NCI-H1105 treated with DMSO at 0.1 percent for 48 hours (cell line): Measurements from ENCODE around the gene CRIM1.

Source experiments
- DNase-seq: peaks from one replicate; lab custom pipeline; 2025; lab: John Stamatoyannopoulos, UW

Gene CRIM1

GRCh38 chr2:36520431-36520830 lies 164.9 kb downstream of the CRIM1 start:
- DNase-seq = no peak

GRCh38 chr2:36523153-36523552 lies 167.6 kb downstream of the CRIM1 start:
- DNase-seq = no peak

DNA sequence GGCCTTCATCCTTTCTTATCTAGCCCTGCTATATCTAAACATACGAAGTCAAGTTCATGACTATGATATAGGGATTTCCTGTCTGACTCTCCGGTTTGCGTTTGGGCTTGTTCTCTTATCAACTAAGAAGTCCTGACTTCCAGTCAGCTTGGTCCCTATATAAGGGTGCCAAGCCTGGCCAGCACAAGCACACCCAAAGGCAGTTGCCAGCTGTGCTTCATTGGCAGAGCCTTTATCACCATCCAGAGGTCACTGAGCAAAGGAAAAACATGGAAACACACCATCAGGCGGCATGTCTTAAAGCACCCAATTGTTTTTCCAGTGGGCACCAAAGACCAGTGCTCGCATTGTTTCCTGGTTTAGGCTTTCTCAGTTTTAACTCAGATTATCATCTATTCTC lies 169.7 kb downstream of the CRIM1 start:
- no peak for DNase-seq

DNA sequence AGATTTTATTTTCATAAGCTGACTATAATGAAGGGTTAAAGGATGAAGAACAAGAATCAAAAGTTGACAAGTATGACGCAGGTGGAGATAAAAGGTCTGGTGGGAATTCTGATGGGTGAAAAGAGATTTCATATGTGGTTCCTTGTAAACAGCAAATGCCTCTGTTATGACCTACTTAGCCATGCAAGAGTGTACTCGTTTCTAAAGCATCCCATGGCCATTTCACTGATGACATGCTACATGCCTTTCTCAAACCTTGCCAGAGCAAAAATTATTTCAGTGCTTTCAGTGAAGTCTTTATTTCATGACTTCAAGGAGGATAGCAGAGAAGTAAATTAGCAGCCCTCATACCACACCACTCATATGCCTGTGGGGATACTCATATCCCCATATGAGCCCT lies 170.6 kb downstream of the CRIM1 start:
- DNase-seq = no peak

DNA sequence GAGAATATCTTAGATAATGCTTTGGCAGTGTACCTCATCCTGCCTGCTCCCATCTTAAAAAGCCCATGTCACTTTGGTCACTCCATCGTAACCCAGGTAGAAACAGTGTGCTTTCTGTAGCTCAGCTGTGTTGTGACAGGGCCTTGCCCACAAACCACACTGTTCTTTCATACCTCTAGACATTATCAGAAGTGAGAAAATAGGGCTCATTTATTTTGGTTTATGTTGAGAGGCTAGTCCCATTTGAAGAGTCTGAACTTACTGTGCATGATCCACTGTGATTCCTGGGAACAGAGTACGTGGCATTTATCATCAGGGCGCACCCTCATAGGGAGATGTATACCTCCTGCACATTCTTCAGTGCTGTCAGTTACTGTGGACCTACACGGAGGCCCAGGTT lies 172.7 kb downstream of the CRIM1 start:
- DNase-seq = no peak

DNA sequence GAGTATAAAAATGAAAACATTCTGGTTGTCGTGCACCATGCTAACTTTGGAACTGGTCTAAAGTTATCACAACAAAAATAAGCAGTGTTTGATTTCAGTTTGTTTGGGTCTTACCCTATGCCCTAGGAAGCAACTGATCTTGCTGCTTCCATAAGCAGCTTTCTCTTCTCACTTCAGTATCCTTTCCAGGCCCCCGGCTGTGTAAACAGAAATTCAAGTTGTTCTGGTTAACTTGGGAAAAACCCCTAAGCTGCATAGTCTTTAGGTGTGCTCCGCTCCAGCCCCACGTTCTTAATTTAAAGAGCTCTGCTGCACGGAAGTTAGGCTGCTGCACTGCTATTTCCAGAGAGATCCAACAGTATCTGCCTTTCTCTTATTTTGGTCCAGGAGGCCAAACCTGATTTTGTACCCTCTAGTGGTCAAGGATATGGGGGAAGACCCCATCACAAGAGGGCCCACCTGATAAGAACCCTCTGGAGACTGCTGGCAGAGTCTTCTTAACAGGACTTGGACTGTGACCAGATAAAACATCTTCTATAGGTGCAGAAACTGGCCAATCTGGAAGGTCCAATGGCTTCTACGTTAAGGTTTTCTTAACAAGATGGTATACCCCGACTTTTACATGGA lies 173.3 kb downstream of the CRIM1 start:
- no peak for DNase-seq

DNA sequence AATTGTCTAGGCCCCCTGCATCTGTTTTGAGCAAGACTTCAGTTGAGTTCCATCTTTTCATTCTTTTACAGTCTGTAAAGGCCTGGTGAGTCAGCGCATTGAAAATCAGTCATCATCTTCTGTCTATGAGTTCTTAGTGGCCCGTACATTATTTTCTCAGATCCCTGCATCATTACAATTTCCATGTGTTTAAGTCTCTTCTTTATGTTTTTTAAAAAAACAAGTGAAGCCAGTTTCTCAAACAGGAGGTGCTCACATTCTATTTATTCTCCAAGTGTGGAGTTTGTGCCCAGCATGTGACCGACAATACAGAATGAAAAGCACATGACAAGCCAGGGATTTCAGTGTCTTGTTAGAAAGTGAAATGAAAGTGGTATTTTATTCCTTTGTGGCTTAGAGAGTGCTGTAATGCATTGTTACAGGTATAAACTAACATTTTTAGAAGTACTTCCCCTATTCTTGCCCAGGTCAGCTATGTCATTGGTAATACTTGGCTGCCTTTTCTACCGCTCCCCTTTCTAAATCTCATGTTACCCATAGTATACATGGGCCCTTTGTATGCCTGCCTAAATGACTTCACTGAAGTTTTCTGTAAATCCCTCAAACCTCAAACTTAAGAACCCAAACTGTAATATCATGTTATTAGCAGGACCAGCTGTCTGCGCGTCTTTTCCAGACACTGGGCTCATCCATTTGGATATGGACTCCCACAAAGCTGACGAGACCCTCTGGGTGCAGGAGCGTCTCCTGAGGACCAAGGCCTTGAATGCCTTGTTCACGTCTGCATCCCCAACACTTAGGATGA lies 174.8 kb downstream of the CRIM1 start:
- DNase-seq = no peak

DNA sequence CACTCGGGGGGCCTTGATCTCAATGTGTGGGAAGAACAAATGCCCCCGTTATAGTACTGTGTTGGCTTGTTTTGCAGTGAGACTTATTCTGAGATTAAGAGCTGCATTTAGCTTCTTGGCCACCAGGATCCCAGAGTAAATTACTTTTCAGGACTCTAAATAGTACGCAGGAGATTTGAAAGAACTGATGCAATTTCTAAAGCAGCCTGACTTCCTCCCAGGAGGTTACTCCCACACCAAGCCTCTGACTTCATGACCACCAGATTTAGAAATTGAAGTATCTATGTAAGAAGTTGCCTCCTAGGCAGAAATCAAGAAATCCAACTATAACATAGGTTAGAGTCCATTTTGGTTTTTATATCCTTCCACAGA lies 175.4 kb downstream of the CRIM1 start:
- DNase-seq = no peak

GRCh38 chr2:36534275-36534799 lies 178.8 kb downstream of the CRIM1 start:
- no peak for DNase-seq

DNA sequence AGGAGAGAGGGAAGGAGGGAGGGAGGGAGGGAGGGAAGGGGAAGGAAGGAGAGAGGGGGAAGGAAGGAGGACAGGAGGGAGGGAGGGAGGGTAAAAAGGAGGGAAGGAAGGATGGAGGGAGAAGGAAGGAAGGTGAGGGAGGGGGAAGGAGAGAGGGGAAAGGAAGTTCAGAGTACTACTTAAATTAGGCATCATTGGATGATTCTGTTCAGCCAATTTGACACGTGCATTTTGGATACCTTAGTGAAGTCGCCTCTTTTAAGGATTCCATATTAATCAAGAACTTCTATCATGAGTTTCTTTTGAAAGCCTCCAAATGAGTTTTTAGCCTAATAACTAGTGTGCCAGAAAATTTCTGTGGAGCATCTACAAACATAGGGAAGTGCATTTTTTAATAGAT lies 179.5 kb downstream of the CRIM1 start:
- DNase-seq = no peak

- DNase-seq = no peak
These were observed 181.2 kb downstream of the CRIM1 start for GRCh38 chr2:36536776-36537175.

DNA sequence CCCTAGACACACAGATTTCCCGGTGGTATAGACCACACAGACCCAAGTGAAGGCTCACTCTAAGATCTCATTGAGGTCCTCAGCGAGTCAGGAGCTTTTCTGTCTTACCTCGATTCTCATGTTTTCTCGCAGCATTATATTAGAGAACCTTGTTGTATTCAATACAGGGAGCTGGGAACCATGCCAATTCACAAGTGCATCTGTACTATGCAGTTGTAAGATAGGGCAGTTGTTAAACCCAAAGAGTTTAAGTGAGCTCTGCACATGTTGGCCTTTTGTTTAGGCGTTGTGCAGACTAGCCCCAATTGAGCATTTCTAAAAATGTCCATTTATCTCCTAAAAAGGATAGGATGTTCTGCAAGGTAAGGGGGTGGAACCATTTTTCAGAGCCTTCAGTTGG lies 182.8 kb downstream of the CRIM1 start:
- DNase-seq = peak; percentile 89

DNA sequence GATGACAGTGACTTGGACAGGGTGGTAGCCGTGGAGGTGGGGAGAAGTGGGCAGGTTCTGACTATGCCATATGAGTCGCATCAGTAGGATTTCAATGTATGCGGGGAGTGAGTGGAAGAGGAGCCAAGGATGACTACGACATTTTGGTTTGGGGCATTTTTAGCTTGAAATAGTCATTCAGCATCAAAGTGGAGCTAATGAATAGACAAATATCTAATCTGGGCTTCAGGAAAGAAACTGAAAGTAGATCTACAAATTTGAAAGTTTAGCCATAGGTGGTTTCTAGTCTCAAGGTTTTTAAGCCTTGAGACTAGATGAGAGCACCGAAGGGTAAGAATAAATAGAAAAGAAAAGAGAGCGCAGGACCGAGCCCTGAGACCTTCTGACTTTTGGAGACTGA lies 184.1 kb downstream of the CRIM1 start:
- DNase-seq = no peak

DNA sequence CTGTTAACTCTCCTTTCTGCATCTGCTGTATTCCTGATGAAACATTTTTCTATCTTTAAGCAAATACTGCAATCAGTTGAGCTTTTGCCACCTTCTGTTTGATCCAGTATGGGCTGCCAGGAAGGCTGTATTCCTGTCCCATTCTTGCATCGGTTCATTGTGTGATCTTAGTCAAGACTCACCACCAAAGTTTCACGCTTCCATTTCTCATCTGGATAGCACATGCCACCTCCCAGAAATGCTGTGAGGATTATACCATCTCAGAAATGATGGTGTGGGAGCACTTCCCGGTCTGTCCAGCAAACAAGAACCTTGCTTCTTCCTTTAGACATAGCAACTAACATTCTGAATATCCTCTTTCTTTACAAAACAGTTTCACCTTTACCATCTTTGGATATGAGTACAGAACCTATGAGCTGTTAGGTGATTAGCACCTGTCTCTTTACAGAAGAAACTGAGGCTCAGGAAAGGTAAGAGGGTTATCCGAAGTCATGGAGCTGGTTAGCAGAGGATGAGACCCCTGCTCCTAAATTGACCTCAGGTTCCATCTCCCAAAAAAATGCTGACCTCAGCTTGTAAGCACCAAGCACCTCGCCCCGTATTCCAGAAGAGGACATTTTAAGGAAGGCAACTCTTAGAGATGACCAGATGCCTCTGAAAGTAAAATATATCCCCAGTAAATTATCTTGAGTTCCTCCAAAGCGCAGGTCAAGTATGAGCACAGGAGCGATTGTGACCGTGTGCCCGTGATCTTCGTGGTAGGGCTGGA lies 185.6 kb downstream of the CRIM1 start:
- DNase-seq = no peak

DNA sequence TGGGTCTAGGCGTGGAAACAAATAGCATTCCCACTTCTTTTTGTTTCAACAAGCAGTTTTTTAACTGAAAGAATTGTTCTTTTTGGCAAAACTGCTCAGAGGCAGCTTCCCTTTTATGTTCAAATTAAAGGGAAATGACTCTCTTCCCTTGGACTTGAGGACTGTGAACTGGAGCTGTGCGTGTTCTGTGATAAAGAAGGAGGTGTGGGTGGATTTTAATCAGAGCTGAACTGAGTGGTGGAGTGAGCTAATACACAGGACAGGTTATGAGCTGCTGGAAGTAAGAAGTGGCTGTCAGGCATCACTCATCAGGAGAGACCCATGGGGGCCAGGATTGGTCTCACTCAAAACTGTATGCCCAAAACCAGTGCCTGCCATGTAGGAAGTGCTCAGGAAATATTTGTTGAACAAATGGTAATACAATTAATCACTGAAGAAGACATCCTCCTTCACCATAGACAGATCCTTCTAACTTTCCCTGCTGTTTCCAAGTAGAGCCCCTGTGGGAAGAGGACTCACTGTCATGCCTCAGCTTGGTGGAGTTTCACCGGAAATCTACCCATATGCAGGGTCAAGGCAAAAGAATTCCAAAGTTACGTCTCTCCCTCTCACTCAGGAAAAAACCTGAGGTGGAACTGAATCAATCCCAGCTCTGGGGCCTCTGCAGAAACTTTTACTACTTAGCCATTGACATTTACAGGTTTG lies 186.5 kb downstream of the CRIM1 start:
- no peak for DNase-seq

DNA sequence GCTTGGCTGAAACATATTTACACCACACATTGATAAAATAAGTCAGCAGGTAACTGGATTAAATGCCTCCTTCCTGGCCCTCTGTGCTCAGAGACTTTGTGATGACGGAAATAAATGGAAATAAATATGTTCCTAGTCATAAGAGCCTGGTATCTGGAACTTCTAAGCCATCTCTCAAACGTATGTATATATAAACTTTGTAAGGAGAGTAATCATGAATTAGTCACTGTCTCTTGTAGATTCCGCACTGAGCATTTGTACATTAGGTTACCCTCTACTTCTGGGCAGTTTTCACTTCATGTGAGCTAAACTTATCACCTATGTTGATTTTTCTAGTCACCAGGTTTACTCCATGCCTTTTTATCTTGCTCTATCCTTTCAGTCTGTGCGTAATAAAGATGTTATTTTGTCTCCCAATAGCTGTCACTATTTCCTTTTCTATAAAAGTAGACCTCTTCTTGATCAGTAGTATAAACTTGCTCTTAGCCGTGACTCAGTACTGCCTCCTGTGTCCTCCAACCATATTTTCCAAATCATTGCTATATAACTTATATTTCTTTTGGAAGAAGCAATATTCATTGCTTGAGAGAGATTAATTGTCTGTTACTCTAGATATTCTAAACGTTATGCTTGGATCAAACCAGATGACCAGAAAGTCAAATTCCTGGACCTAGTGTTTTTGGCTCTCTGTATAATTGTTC lies 189.2 kb downstream of the CRIM1 start:
- no peak for DNase-seq

- no peak for DNase-seq
These were observed 190.4 kb downstream of the CRIM1 start for GRCh38 chr2:36545871-36546416.

GRCh38 chr2:36547906-36548305 lies 192.3 kb downstream of the CRIM1 start:
- DNase-seq = no peak

DNA sequence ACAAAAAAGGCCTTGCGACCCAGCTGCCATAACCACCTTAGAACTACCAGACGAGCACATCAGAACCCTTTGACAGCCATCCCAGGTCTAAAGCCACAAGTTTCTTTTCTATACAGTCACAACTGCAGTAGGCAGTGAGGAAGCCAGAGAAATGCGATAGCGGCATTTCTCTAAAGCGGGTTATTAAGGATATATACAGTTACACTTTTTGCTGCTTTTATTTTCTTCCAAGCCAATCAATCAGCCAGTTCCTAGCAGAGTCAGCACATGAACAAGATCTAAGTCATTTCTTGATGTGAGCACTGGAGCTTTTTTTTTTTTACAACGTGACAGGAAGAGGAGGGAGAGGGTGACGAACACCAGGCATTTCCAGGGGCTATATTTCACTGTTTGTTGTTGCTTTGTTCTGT lies 193.6 kb downstream of the CRIM1 start:
- no peak for DNase-seq

DNA sequence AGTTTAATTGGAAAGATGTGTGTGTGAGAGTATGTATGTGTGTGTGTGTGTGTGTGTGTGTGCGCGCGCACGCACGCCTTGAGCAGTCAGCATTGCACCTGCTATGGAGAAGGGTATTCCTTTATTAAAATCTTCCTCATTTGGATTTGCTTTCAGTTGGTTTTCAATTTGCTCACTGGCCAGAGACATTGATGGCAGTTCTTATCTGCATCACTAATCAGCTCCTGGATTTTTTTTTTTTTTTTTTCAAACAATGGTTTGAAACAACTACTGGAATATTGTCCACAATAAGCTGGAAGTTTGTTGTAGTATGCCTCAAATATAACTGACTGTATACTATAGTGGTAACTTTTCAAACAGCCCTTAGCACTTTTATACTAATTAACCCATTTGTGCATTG lies 194.4 kb downstream of the CRIM1 start:
- DNase-seq = no peak

DNA sequence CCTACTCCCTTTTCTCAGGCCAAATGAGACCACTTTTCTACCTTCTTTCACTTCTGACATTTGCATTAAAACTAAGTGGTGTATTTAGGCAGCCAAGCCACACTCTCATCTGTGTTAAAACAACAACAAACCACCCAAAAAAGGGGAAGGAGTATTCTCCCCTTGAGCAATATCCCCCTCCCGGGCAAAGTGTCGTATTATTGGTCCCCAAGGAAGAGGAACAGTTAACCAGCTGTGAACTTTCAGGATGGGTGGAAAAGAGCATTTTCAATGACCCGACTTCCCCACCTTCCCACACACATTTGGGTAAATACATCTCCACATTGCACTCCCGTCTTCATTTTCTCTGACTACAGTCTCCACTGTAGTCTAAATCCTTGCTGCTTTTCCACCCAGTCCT lies 198.1 kb downstream of the CRIM1 start:
- no peak for DNase-seq
